ENCODE data around the gene CREG1.

The CREG1 gene

DNA sequence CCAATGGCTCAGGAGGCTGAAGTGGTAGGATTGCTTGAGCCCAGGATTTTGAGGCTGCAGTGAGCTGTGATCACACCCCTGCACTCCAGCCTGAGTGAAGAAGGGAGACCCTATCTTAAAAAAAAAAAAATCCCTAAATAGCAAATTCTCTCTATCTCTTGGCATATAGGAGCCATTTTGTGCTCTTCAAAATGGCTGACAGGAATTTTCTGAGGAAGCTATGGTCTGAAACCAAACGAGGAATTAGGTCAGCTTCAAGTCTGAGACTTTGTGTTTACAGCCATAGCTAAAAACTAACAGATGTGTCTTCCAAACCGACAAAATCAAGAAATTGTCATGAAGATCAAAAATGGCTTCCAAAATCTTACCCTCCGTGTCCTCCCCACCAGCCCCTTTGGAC is 45.8 kb downstream of the CREG1 start:
- DNase-seq (ENCODE audit: low read depth in 2 of 2): no peak

DNA sequence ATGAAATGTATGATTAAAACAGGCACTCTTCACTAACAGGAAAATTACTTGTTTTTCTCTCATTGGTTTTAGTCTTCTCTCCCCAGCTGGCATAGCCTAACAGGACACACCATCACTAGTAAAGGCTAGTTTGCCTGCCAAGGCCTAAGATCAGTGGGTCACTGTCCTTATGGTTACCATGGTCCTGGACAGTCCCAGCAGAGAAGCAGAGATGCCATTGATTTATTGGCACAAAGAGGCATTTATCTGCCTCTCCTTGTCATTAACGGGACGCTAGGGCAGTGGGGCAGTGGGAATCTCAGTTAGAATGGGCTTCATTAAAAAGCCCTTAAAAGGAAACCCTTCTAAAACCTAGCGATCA is 49.1 kb downstream of the CREG1 start:
- no peak for DNase-seq (ENCODE audit: low read depth in 2 of 2)

DNA sequence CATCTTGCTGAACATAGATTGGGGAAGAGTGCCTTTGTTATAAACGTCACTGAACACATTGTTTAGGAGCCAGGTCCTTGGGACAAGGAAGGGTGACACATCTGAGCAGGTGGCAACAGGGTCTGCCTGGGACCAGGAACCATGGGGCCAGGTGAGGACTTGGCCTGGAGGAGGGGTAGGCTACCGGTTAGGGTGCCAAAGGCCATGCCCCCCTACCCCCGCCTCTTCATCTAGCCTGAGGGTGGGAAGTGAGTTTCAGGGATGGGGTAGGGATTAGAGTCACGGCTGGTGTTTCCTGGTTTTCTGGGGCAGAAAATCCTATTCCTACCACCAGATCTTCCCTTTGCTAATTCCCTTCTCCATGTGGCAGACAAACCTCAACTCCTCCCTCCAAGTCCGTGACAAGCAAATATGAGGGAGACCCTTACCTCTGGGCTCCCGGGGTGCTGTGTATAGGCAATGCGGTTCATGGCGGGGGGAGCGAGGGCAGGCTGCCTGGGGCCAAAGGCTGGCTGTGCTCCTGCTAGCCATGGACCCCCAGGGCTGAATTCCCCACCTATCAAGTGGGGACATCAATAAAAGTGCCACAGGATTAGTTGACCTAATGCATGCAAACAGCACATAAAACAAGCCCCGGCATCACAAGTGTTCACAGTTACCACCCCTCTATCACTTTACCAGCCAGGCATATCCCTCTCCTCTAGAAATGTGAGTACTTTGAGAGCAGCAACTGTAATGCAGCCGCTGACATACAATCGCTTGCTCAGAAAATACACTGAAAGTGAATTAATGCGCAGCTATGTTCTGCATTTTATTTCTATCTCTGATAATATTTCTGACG is 49.7 kb downstream of the CREG1 start:
- no peak for DNase-seq (ENCODE audit: low read depth in 2 of 2)

DNA sequence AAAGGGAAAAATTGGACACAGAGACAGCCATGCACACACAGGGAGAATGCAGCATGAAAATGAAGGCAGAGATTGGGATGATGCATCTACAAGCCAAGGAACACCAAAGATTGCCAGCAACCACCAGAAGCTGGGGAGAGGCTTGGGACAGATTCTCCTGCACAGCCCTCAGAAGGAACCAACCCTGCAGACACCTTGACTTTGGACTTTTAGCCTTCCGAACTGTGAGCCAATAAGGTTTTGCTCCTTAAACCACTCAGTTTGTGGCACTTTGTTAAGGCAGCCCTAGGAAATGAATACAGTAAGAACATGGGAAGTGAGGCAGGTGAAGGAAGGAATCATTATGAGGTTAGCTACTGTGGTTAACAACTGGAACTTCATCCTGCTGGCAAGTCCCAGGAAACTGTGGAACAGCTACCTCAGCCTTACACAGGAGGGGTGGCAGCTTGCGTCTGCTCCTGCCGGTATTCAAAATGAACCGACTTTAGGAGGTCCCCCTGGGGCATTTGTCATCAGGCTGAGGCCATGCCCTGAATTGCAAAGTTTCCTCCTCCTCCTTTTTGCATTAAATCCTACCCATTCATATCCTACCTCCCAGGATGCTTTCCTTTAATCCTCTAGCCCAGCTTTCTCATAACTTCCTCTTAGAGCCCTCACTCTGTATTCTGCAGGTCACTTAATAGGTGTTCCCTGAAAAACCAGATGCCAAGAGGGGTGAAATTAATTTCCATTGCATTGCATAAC is 50.7 kb downstream of the CREG1 start:
- DNase-seq (ENCODE audit: low read depth in 2 of 2): no peak

DNA sequence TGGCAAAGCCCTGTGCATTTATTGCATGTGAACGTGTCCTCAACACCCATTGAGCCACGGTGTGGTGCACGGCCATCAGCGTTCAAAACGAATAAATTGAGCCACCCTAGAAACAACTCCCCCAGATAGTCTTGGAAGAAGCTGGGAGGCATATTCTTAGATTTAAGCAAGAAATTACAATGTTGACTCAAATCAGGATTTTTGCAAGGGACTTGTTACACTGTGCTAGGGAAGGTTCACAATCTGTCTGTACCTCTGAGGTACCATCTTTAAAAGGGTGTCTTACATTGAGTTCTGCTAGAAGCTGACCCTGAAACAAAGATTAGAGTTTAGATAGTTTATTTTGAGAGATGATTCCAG is 51.4 kb downstream of the CREG1 start:
- no peak for DNase-seq (ENCODE audit: low read depth in 2 of 2)

DNA sequence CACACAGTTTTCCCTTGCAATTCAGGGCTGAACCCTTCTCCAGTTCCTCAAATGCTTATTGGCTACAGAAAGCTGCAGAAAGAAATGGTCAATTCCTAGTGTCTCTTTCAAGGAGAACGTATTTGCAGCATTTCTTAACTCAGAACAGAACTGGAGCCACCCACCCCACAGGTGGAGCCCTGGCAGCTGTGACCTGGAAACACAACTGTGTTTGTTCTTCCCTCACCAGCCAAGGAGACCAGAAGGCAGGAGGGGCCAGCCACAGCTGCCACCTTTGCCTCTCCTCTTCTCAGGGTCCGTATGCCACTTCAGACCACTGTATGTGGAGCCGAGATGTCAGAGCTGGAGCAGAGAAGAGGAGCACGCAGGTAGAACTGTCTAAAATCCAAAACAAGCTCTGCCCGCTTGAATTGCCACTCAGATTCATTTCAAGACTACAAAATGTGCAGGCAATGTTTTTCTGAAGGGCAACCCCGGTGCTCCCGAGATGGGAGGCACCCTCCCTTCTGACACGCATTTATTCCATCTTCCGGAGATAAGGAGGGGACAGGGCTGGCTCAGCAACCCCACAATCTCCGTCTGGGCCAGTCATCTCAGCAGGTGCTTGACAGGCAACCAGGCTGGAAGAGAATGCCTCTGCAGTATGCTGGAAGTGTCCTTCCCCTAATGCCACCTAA is 51.9 kb downstream of the CREG1 start:
- peak in 1 of 2 donors; percentile 66 for DNase-seq (ENCODE audit: low read depth in 2 of 2)

DNA sequence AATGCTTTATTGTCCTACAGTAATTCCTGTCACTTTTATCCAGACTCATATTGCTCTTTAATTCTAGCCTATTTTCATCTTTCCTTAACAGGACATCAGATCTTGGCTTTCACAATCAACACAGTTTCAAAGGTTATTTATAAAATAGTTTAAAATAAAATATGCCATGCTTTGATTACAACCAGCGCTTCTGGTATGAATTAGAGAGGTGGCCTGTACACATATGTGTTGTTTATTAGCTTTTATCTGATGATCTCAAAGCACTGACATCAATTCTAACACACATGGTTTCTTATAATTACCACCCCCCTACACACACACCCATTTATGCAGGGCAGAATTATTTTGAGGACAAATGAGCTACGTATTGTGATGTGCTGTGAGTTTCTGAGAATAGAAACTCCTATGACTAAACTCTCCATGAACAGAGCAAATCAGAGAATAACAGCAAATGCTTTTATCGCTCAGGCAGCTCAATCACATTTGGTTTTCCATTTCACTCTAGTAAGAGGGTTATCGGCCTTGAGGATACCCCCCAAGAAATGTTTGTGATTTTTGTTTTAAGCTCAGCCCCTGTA is 53.2 kb downstream of the CREG1 start:
- DNase-seq (ENCODE audit: low read depth in 2 of 2): no peak

DNA sequence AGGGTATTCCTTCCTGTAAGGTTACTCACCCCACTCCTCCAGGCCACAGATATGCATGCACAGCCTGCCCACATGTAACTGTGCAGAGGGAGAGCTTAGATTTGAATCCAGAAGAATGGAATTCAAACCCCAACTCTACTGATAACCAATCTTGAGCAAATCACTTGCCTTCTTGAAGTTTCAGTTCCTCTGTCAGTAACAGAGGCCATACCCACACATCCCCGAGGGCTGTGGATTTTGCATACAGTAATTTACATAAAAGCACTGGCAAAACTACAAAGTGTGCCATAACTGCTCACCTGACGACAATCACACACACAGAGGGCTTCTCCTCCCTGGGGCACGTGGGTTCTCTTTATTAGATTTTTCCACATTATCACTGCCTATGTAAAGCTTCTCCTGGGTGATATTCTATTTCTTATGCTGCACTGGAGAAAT is 53.9 kb downstream of the CREG1 start:
- no peak for DNase-seq (ENCODE audit: low read depth in 2 of 2)

DNA sequence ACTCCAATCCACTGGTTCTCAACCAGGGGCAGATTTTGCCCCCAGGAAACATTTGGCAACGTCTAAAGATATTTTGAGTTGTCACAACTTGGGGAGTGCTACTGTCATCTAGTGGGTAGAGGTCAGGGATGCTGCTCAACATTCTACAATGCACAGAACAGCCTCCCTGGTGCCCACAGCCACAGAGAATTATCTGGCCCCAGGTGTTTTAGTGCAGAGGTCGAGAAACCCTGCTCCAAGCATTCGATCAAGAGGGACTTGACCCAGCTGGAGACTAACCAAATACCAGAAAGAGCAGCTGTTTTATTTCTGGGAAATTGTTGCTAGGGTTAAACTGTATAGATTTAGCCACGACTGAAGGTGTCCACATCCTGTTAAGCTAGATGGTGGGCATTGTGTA is 54.5 kb downstream of the CREG1 start:
- no peak for DNase-seq (ENCODE audit: low read depth in 2 of 2)

DNA sequence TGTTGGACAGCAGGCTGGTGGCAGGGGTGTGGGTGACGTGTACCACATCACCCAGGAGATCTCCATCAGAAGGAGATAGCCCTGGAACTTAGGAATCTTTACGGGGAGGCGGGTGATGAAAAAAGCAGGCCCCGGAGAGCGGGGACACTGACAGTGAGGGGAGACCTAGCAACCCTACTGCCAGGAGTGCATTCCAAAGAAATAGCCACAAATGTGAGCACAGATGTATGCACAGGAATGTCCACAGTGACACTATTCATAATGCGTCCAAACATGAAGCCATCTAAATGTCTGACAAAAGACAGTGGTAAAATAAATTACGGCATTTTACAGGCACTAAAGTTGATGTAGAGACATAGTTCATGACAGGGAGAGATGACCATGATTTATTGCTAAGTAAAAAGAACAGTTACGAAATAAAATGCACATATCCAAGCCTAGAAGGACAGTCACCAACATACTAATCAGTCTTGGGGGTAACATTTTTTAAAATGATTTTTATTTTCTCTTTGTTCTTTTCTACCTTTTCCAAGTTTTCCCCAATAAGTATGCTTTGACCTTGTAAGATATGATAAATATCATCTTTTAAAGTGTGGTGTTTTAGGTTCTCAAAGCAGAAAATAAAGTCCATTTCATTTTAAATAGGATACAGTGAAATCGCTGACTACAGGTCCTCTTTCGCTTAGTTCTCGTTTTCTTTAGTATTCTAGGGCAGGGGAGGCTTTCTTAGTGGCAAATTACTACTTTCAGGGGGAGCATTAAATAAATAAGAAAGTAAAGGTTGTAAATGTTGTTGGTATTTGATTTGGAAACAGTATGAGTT is 56.6 kb downstream of the CREG1 start:
- no peak for DNase-seq (ENCODE audit: low read depth in 2 of 2)

DNA sequence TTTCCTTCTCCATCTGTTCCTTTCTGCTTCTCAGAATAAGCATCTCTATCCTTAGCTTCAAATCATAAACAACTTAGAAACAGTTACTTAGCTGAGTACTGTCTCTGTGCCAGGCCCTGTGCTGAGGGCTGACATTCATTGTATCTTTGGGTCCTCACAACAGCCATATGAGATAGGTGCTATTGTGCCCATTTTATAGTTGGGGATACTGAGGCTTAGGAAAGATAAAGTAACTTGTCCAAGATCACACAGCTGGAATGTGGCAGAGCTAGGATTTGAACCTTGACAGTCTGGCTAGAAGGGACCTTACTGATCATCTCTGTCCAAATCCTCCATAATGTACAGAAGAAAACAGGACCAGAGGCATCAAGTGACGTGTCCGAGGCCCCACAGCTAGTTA is 60.2 kb downstream of the CREG1 start:
- DNase-seq (ENCODE audit: low read depth in 2 of 2): no peak

DNA sequence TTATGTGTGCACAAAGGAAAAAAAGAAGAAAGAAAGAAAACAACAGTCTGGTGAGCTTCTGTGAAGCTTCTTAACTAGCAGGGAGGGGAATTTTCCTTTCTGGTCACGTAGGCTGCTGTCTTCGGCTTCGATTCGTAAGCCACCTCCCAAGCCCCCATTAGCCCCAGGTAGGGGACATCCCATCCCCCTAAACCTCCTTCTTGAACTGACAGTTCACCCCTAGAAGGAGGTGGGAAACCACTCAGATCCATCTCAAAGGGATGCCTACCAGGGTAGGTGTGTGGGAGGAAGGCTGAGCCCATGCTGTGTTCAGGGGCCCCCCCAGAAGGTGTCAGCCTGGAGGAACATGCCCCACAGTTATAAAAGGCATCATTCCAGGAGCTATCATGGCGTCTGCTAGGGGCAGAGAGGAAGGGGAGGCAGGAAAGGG is 61.1 kb downstream of the CREG1 start:
- DNase-seq (ENCODE audit: low read depth in 2 of 2): no peak

DNA sequence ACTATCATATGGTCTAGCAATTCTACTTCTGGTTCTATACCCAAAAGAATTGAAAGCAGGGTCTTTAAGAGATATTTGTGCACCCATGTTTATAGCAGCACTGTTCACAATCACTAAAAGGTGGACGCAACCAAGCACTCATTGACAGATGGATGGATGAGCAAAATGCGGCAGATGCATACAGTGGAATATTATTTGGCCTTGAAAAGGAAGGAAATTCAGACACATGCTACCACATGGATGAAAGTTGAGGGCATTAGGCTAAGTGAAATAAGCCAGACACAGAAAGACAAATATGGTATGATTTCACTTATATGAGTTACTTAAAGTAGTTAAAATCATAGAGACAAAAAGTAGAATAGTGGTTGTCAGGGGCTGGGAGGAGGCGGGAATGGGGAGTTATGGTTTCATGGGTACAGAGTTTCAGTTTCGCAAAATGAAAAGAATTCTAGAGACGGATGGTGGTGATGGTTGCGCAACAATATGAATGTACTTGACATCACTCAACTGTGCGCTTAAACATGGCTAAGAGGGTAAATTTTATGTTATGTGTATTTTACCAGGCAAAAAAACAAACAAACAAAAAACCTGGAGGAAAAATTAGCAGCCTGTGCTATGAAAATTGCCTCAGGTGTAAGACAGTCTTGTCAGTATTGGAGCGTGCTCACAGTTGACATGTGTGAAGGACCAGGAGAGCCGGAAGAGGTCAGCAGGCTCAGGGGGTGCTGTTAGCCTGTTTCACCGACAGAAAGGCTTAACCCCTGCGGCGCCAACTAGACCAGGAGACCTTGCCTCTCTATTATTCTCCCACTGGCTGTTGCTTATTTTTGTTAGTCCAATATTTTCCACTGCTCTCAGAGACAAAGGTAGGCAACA is 61.7 kb downstream of the CREG1 start:
- peak in 1 of 2 donors; percentile 49 for DNase-seq (ENCODE audit: low read depth in 2 of 2)
